Smooth muscle cell (in vitro differentiated cells): ENCODE data around the gene CDCA4. TPM values are rescaled to one million over a fixed set of nuclear protein-coding genes. Genes with fewer than 3 reads are reported as not detected.
A peak's percentile ranks its signal among the peaks of the same experiment; 100 is the strongest.

Experiments used
- DNase-seq: peaks from one replicate; lab custom pipeline; 2025; ENCODE audit not compliant: unreplicated experiment; lab: John Stamatoyannopoulos, UW
- H2AFZ ChIP-seq: fragments of 200-600 bp; sonication (generic); 2 replicates; pipeline ENCODE4 v1.6.0; 2016; ENCODE audit warnings: antibody characterized with exemption, low read depth, mild to moderate bottlenecking
- H3F3A ChIP-seq: fragments of 200-600 bp; sonication (generic); 2 replicates; pipeline ENCODE4 v1.6.0; 2017; ENCODE audit warnings: antibody characterized with exemption, low read depth
- H3K27ac ChIP-seq: fragments of 200-600 bp; sonication (generic); 2 replicates; pipeline ENCODE4 v1.5.1; 2016; ENCODE audit warnings: low read depth, mild to moderate bottlenecking
- H3K27me3 ChIP-seq: fragments of 200-600 bp; sonication (generic); 2 replicates; pipeline ENCODE4 v1.6.1; 2016; ENCODE audit warnings: low read depth, mild to moderate bottlenecking
- H3K36me3 ChIP-seq: fragments of 200-600 bp; sonication (generic); 2 replicates; pipeline ENCODE4 v1.5.1; 2016; ENCODE audit warnings: low read depth
- H3K4me1 ChIP-seq: fragments of 200-600 bp; sonication (generic); 2 replicates; pipeline ENCODE4 v1.5.1; 2016; ENCODE audit warnings: low read depth
- H3K4me2 ChIP-seq: fragments of 200-600 bp; sonication (generic); 2 replicates; pipeline ENCODE4 v1.6.0; 2016; ENCODE audit warnings: mild to moderate bottlenecking
- H3K4me3 ChIP-seq: fragments of 200-600 bp; sonication (generic); 2 replicates; pipeline ENCODE4 v1.5.1; 2016; ENCODE audit warnings: mild to moderate bottlenecking
- H3K79me2 ChIP-seq: fragments of 200-600 bp; sonication (generic); 2 replicates; pipeline ENCODE4 v1.6.0; 2016; ENCODE audit warnings: low read depth, mild to moderate bottlenecking
- H3K9ac ChIP-seq: fragments of 200-600 bp; sonication (generic); 2 replicates; pipeline ENCODE4 v1.6.0; 2016; ENCODE audit warnings: low read depth
- H3K9me3 ChIP-seq: fragments of 200-600 bp; sonication (generic); replicated peaks from 2 replicates; pipeline ENCODE4 v1.5.1; 2016; ENCODE audit warnings: low read depth
- H4K20me1 ChIP-seq: fragments of 200-600 bp; sonication (generic); 2 replicates; pipeline ENCODE4 v1.6.0; 2016; ENCODE audit warnings: low read depth
- CTCF ChIP-seq: fragments of 200-600 bp; sonication (generic); IDR thresholded peaks from 2 replicates; pipeline ENCODE4 v1.5.1; 2017; ENCODE audit warnings: borderline replicate concordance, mild to moderate bottlenecking, antibody characterized with exemption; ENCODE audit not compliant: insufficient read depth, poor library complexity, severe bottlenecking
- WGBS: methylation state at CpG from one replicate; pipeline ENCODE4 v1.1.7; 2016; ENCODE audit warnings: low lambda C conversion rate; 5-methylcytosine and 5-hydroxymethylcytosine counted together
- polyA plus RNA-seq: library from polyadenylated mRNA; unstranded; fragments of >200 nt; fragmentation: Nextera tagmentation; extraction: Ambion mirVana; gene quantifications from 2 replicates; pipeline ENCODE4 v1.2.1, GENCODE V29; 2016
- total RNA-seq: library from RNA; depleted of rRNA; stranded (reverse); fragments of >200 nt; gene quantifications from 2 replicates; pipeline ENCODE4 v1.2.3, GENCODE V29; 2014

The CDCA4 gene
- total and polyA plus RNA-seq, 2 experiments from 2014 or later, result 15.1 to 23.5 TPM

GRCh38 chr14:104971447-104972240 lies 49.2 kb downstream of the CDCA4 start:
- peak overlapping the region; percentile 91 for H3K27ac ChIP-seq
- H3K36me3 ChIP-seq, result no peaks in the 10 kb centered on the region
- peaks cover 3% of the 10 kb centered on the region for H3F3A ChIP-seq
- H4K20me1 ChIP-seq, result peaks cover under 1% of the 10 kb centered on the region
- no peaks in the 10 kb centered on the region for H3K9me3 ChIP-seq
- H3K4me2 ChIP-seq, result no peak overlapping the region
- no peaks in the 10 kb centered on the region for H3K79me2 ChIP-seq
- WGBS, result 92% methylated on average over 12 of the region's 12 CpGs
- H3K9ac ChIP-seq, result peak overlapping the region; percentile 77
- H2AFZ ChIP-seq, result no peak overlapping the region
- H3K27me3 ChIP-seq, result no peaks in the 10 kb centered on the region
- no peak overlapping the region for H3K4me3 ChIP-seq
- peaks cover 32% of the 10 kb centered on the region for H3K4me1 ChIP-seq
- DNase-seq, result no peak
- no peak for TF ChIP-seq CTCF

GRCh38 chr14:104970231-104971068 lies 50.4 kb downstream of the CDCA4 start:
- Histone ChIP-seq H3K27ac (peak overlapping the region; percentile 91), H2AFZ (no peak overlapping the region)
- no peak for DNase-seq

GRCh38 chr14:104969741-104970230 lies 51.1 kb downstream of the CDCA4 start:
- Histone ChIP-seq H3K27ac (peak overlapping the region; percentile 91), H3K4me2 (peak overlapping the region; percentile 78), H3F3A (peaks cover 3% of the 10 kb centered on the region), H2AFZ (no peak overlapping the region), H3K9ac (peak overlapping the region; percentile 77), H3K27me3 (no peaks in the 10 kb centered on the region), H3K4me1 (peaks cover 32% of the 10 kb centered on the region), H3K4me3 (peak overlapping the region; percentile 9), H3K9me3 (no peaks in the 10 kb centered on the region), H3K79me2 (no peaks in the 10 kb centered on the region), H3K36me3 (no peaks in the 10 kb centered on the region), H4K20me1 (peaks cover 14% of the 10 kb centered on the region)
- 95% methylated on average over 7 of the region's 10 CpGs for WGBS
- no peak for DNase-seq
- no peak for TF ChIP-seq CTCF

More at GRCh38 chr14:104970231-104971068, 50.4 kb downstream of the CDCA4 start:
- TF ChIP-seq CTCF, result no peak
- no peaks in the 10 kb centered on the region for H3K79me2 ChIP-seq
- no peaks in the 10 kb centered on the region for H3K9me3 ChIP-seq
- H3K27me3 ChIP-seq, result no peaks in the 10 kb centered on the region
- H3F3A ChIP-seq, result peaks cover 3% of the 10 kb centered on the region
- peak overlapping the region; percentile 78 for H3K4me2 ChIP-seq
- WGBS, result 65% methylated on average over 16 of the region's 19 CpGs
- no peaks in the 10 kb centered on the region for H3K36me3 ChIP-seq
- H4K20me1 ChIP-seq, result peaks cover 12% of the 10 kb centered on the region
- peak overlapping the region; percentile 77 for H3K9ac ChIP-seq
- peaks cover 32% of the 10 kb centered on the region for H3K4me1 ChIP-seq
- H3K4me3 ChIP-seq, result peak overlapping the region; percentile 9
